AG09309 (cell line): ENCODE data around the gene CDKL4.
"Not testable (repeated sequence)": the region's sequence is repeated elsewhere in the genome, so short reads cannot be mapped to it uniquely, and the experiment has no call there.

Source experiments
- DNase-seq: peaks from one replicate; pipeline ENCODE4 v3.0.0-alpha.2; 2010; ENCODE audit warnings: low read depth
- H3K4me3 ChIP-seq: 2 replicates; pipeline ENCODE4 v1.5.1; 2011; ENCODE audit warnings: mild to moderate bottlenecking, low read depth, low read length, moderate library complexity; ENCODE audit not compliant: control insufficient read depth
- TF ChIP-seq, protein P1 (sequence below): IDR thresholded peaks from 2 replicates; pipeline ENCODE4 v1.5.1; 2011; ENCODE audit warnings: mild to moderate bottlenecking, low read depth, low read length, inconsistent platforms; ENCODE audit not compliant: insufficient read depth, control insufficient read depth; ENCODE audit errors: missing control alignments

Gene CDKL4

DNA sequence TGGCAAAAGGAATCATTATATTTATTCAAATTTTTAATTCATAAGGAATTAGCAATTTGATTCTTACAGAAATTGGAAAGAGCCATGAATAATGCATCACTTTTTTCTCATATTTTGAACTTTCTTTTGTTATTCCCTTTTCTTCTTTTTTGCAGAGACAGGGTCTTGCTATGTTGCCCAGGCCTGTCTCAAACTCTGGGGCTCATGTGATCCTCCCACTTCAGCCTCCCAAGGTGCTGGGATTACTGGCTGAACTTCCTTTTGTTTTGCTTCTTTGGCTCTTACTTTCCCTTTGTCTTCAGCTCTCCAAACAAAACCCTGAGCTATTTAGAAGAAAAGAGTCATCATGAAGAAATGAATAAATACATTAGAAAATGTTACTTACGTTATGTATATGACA, 30.8 kb downstream of the CDKL4 start:
- H3K4me3 ChIP-seq: no peak overlapping the region
- TF ChIP-seq, protein P1, sequence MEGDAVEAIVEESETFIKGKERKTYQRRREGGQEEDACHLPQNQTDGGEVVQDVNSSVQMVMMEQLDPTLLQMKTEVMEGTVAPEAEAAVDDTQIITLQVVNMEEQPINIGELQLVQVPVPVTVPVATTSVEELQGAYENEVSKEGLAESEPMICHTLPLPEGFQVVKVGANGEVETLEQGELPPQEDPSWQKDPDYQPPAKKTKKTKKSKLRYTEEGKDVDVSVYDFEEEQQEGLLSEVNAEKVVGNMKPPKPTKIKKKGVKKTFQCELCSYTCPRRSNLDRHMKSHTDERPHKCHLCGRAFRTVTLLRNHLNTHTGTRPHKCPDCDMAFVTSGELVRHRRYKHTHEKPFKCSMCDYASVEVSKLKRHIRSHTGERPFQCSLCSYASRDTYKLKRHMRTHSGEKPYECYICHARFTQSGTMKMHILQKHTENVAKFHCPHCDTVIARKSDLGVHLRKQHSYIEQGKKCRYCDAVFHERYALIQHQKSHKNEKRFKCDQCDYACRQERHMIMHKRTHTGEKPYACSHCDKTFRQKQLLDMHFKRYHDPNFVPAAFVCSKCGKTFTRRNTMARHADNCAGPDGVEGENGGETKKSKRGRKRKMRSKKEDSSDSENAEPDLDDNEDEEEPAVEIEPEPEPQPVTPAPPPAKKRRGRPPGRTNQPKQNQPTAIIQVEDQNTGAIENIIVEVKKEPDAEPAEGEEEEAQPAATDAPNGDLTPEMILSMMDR: no peak
- DNase-seq: no peak

DNA sequence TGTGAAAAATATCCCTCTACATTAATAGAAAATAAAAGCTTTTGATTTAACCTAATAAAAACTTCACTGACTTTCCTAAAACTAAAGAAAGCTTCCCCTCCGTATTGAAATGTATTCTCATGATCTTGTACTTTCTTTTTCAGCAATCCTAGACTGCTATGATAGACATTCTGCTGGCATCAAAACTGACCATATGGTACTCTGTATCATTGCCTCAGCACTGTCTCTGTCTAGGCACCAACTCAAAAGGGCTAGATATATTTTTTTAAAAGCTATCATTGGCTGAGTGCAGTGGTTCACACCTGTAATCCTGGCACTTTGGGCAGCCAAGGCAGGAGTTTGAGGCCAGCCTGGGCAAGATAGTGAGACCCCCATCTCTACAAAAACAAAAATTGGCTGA, 32.9 kb downstream of the CDKL4 start:
- H3K4me3 ChIP-seq: no peak overlapping the region
- no peak for DNase-seq
- TF ChIP-seq, protein P1: no peak

DNA sequence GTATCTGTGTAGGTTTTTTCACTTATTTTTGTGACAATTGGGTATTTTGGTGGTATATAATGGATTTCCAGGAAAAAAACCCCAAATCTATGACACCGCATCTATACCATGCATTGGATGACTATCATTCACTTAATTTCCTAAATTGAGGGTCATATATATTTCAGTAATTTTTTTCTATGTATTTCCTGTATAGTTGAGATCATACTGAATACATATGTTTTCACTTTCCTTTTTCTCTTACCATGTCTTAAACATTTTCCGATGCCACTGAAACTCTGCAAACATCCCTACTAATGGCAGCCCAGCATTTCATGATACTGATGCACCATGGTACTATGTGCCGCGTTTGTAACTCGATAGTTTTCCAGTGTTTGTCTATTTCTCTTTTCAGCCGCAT, 40.4 kb downstream of the CDKL4 start:
- no peak overlapping the region for H3K4me3 ChIP-seq
- TF ChIP-seq, protein P1: no peak
- DNase-seq: no peak

DNA sequence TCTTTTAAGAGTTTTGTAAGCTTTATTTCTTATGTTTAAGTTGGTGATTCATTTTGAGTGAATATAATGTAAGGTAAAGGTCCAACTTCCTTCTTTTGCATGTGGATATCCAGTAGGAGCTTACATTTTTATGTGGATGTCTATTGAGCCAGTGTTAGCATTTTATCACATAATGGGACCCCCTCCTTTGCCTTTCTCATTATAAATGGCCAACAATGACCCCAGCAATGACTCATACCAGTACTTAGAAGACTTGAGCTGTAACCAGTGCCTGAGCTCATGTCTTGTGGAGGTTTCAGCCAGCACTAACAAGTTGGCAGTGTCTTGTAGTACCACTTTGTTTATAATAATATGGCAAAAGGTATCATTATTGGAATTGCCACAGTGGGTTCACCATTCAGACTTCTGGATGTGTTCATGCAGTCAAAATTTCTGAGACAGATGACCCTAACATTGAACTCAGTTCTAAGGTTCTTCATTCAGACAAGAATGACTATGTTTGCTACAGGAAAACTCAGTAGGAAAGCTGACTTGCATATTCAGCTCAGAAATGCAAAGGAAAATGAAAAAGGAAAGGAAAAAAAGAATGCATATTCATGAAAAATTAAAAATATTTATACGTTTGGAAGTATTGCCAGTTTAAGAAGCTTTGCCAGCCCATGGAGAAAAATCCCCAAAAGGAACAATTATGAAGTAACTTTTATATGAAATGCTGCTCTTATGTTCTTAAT, 41.0 kb downstream of the CDKL4 start:
- TF ChIP-seq, protein P1: no peak
- no peak for DNase-seq
- H3K4me3 ChIP-seq: no peak overlapping the region

DNA sequence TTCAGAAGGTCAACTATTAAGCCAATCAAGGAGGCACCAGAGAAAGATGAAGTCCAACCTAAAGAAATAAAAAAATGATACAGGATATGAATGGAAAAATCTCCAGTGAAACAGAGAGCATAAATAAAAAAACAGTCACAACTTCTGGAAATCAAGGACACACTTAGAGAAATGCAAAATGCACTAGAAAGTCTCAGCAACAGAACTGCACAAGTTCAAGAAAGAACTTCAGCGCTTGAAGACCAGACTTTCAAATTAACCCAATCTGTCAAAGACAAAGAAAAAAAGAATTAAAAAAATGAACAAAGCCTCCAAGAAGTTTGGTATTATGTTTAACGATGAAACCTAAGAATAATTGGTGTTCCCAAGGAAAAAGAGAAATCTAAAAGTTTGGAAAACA, 46.8 kb downstream of the CDKL4 start:
- not testable (repeated sequence) for DNase-seq, H3K4me3 ChIP-seq

DNA sequence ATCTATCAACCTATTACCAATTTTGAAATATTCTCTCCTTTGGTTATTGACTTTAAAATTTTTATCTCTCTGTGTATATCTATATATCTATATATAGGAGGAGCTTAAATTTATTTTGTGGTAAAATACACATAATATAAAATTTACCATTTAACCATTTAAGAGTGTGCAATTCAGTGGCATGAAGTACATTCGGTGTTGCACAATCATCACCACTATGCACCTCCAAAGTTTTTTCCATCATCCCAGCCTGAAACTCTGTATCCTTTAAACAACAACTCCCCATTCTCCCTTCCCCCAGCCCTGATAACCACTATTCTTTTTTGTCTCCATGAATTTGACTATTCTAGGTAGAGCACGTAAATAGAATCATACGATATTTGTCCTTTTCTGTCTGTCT, 49.1 kb downstream of the CDKL4 start:
- TF ChIP-seq, protein P1: no peak

DNA sequence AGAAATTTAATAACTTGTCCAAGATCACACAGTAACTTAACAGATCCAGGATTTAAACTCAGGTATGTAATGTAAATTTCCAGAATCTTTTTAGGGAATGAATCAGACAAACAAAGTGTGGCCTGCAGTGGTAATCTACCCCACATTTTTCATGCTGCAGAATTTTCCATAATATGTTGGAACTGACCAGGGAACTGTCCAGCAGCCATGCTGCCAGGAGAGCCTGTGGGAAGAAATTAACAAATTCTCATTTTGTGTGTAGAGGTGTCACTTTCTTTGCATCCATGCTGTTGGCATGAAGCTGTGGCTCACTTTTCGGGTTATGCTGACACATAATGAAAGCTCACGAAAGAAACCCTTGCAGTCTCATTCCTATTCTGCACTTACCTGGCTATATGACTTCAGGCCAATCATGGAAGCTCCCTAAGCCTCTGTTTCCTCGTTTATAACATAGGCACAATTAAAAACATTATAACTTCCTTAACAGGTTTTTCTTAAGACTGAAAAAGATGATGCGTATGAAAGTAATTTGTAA, 54.7 kb downstream of the CDKL4 start:
- TF ChIP-seq, protein P1: no peak
- no peak for DNase-seq
- no peak overlapping the region for H3K4me3 ChIP-seq

More for the DNA sequence above, 49.1 kb downstream of the CDKL4 start:
- no peak overlapping the region for H3K4me3 ChIP-seq
- DNase-seq: no peak
